Urothelium cell line (cell line): ENCODE data around the gene IPO7.
"Not testable (repeated sequence)": the region's sequence is repeated elsewhere in the genome, so short reads cannot be mapped to it uniquely, and the experiment has no call there.

ENCODE experiments used
- DNase-seq: peaks from one replicate; pipeline ENCODE4 v3.0.0; 2011; ENCODE audit warnings: low spot score, mixed read lengths
- FAIRE-seq: peaks from 2 replicates; lab custom pipeline; 2011; peaks lifted over from hg19 to GRCh38; lab: Jason Lieb, UNC

IPO7 gene

GRCh38 chr11:9384535-9385326 is at the start of gene IPO7:
TSS of gene IPO7 (plus strand) at chr11:9384652. CDS start at chr11:9384764, 112 bp downstream.
- FAIRE-seq = no peak
- DNase-seq = peak; percentile 94

GRCh38 chr11:9341638-9342178 is 42.7 kb upstream of the IPO7 start:
- FAIRE-seq = no peak
- DNase-seq = no peak

DNA sequence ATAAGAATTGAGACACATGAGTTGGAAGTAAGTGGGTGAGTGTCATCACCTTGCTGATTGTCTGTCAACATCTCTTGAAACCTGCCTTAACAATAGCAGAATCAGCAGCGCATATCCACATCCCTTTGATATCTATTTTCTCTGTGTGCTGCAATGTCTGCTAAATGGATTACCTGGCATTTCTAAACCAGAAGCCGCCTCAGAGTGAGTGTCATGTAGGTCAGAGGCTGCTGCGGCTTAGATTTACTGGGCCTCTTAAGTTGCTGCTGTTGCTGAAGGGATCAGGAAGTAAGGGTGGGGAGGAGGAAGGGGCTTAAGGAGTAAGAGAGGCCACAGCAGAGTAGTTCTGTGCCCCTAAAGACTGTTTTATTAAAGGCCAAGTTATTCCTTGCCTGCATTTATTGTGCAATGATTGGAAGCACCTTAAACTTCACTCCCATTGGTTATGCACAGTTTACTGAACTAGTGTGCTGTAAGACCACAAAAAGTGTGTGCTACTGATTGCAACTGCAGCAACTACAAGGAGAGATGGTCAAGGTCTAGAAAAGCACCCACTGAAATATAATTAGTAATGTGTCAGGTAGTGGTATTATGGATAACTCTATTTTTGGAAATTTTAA is 40.3 kb upstream of the IPO7 start:
- FAIRE-seq (no peak), DNase-seq (no peak)

DNA sequence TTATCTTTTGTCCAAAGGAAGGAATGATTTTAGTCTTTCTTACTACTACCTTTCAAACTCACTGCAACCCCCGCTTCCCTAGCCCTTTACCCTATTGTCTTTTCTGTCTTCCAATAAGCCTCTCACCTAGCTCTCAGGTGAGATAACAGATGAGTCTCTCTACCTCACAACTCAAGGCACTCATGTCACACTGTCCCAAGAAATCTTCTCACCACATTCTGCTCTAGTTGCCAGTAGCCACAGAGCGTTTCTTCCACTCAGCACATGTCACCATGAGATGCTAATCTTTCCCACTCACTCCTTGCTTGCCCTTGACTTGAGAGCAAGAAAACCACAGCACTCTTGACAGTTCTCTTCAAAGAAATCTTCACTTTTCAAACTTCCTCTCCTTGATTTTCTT is 37.4 kb upstream of the IPO7 start:
- no peak for DNase-seq
- FAIRE-seq = no peak

DNA sequence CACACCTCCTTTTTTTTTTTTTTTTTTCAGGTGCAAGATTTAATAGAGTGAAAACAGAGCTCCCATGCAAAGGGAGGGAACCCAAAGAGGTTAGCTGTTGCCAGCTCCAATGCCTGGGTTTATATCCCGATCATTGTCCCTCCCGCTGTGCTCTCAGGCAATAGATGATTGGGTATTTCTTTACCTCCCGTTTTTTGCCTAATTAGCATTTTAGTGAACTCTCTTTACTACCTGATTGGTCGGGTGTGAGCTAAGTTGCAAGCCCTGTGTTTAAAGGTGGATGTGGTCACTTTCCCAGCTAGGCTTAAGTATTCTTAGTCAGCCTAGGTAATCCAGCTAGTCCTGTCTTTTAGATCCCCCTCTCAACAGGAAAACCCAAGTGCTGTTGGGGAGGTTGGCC is 36.7 kb upstream of the IPO7 start:
- not testable (repeated sequence) for DNase-seq, FAIRE-seq

- no peak for FAIRE-seq
- DNase-seq = no peak
Observed at GRCh38 chr11:9351321-9351881, 33.1 kb upstream of the IPO7 start.

GRCh38 chr11:9357041-9357440 is 27.4 kb upstream of the IPO7 start:
- DNase-seq (no peak), FAIRE-seq (no peak)

GRCh38 chr11:9360862-9361622 is 23.4 kb upstream of the IPO7 start:
- not testable (repeated sequence) for FAIRE-seq, DNase-seq

GRCh38 chr11:9362393-9362863 is 22.0 kb upstream of the IPO7 start:
- DNase-seq (no peak), FAIRE-seq (no peak)

GRCh38 chr11:9363954-9364912 is 20.2 kb upstream of the IPO7 start:
- DNase-seq = peak; percentile 97
- no peak for FAIRE-seq

DNA sequence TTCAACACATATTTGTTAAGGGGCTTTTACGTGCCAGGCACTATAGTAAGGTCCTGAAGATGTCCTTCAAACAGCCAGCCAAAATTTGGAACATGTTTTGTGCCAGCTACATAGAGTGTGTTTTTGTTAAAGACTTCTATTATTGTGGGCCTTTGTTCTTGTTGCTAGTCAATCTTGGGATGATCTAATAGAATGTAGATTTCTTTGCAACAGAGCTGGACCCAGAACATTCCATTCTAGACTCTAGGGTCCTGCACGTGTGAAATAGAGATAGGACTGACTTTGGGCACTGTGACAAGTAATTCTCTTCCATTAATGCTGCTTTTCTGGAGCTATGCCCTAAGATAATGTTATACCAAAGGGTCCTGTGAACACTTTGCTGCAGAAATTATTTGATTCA is 16.9 kb upstream of the IPO7 start:
- FAIRE-seq = no peak
- no peak for DNase-seq

- no peak for DNase-seq
- no peak for FAIRE-seq
Observed at GRCh38 chr11:9377036-9377435, 7.4 kb upstream of the IPO7 start.

DNA sequence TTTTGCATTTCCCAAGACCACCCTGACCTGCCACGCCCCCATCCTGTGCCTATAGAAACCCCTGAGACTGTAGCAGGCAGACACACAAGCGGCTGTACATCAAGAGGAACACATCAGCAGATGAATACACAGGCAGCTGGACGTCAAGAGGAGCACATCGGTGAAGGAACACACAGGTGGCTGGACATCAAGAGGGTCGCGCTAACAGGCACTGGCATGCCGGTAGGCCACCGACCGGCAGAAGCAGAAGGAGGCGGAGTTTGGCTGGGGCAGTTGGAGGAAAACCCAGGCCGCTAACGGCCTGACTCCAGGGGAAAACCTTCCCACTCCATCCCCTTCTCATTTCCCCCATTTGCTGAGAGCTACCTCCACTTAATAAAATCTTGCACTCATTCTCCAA is 5.4 kb upstream of the IPO7 start:
- DNase-seq (no peak), FAIRE-seq (no peak)

GRCh38 chr11:9380773-9381172 is 3.7 kb upstream of the IPO7 start:
- no peak for DNase-seq
- FAIRE-seq = no peak

GRCh38 chr11:9385327-9385899 is 961 bp downstream of the IPO7 start:
- DNase-seq = no peak
- FAIRE-seq = no peak

GRCh38 chr11:9386086-9386485 is 1.6 kb downstream of the IPO7 start:
- no peak for FAIRE-seq
- no peak for DNase-seq

- FAIRE-seq = no peak
- DNase-seq = no peak
Observed at GRCh38 chr11:9386901-9387300, 2.4 kb downstream of the IPO7 start.

DNA sequence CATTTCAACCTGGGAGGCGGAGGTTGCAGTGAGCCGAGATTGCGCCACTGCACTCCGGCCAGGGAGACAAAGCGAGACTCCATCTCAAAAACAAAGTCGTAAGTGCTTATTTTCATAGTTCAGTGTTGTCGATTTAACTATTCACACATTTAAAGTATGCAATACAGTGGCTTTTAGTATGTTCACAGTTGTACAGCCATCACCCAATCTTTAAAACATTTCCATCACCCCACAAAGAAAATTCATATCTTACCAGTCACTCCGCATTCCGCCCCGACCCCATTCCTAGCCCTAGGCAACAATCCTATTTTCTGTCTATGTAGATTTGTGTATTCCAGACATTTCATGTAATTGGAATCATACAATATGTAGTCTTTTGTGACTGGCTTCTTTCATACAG is 11.9 kb downstream of the IPO7 start:
- DNase-seq (no peak), FAIRE-seq (no peak)

DNA sequence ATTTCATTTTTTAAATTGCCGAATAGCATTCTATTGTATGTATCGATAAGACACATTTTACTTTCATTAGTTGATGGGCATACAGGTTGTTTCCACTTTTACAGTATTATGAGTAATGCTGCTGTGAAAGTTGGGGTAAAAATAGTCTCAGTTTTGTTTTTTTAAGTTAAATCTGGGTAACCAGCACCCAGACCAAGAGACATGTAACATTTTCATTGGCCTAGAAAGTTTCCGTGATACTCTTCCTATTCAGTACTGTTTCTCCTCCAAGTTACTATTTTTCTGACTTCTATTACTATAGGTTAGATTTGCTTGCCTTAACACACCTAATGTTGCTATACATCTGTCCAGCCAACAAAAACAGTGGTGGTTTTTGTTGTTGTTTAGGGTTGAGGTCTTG is 12.3 kb downstream of the IPO7 start:
- no peak for DNase-seq
- FAIRE-seq = no peak
